Erythroblast (primary cell): ENCODE results near the gene B9D1.

ENCODE experiments used
- GATA1 ChIP-seq: IDR thresholded peaks from 2 replicates; pipeline ENCODE4 v1.6.1; 2011; ENCODE audit warnings: low read depth, mild to moderate bottlenecking, control low read depth, low read length, moderate library complexity
- POLR2A ChIP-seq: IDR thresholded peaks from 2 replicates; pipeline ENCODE4 v1.6.1; 2011; ENCODE audit warnings: mild to moderate bottlenecking, low read length

GRCh38 chr17:19332371-19333131 is 30.0 kb downstream of the B9D1 start:
- TF ChIP-seq POLR2A (no peak), GATA1 (no peak)
